Activated CD8-positive, alpha-beta T cell treated with anti-CD3 and anti-CD28 coated beads for 36 hours (primary cell): ENCODE data around the gene ATE1. TPM values are rescaled to one million over a fixed set of nuclear protein-coding genes. Genes with fewer than 3 reads are reported as not detected.
A peak's percentile ranks its signal among the peaks of the same experiment; 100 is the strongest.

ENCODE experiments used
- ATAC-seq: fragments of 200-7000 bp; cut with Tn5 transposase; one replicate; pipeline ENCODE4 v1.10.0; 2021; ENCODE audit warnings: mild to moderate bottlenecking, moderate library complexity
- CTCF ChIA-PET: fragments of 350-600 bp; sonication (Branson Sonifier 250); formaldehyde crosslinking; loops from one replicate; lab custom pipeline; 2021; ENCODE audit warnings: antibody characterized with exemption; lab: Charles Lee
- POLR2A ChIA-PET: fragments of 350-600 bp; sonication (Branson Sonifier 250); formaldehyde crosslinking; loops from one replicate; lab custom pipeline; 2021; ENCODE audit warnings: antibody characterized with exemption; lab: Charles Lee
- DNase-seq: peaks from one replicate; pipeline ENCODE4 v3.0.0-alpha.2; 2020
- H3K27ac Mint-ChIP-seq: one replicate; pipeline ENCODE4 v1.8.0; 2021; ENCODE audit warnings: mild to moderate bottlenecking, mixed read lengths
- H3K27me3 Mint-ChIP-seq: one replicate; pipeline ENCODE4 v1.8.0; 2021; ENCODE audit warnings: mixed read lengths
- H3K36me3 Mint-ChIP-seq: one replicate; pipeline ENCODE4 v1.8.0; 2021; ENCODE audit warnings: low read depth, mixed read lengths
- H3K4me1 Mint-ChIP-seq: one replicate; pipeline ENCODE4 v1.8.0; 2021; ENCODE audit warnings: low read depth, mixed read lengths
- H3K4me3 Mint-ChIP-seq: one replicate; pipeline ENCODE4 v1.8.0; 2021; ENCODE audit warnings: mild to moderate bottlenecking, moderate library complexity, mixed read lengths
- H3K9me3 Mint-ChIP-seq: one replicate; pipeline ENCODE4 v1.8.0; 2021; ENCODE audit warnings: mixed read lengths
- intact Hi-C: fragments of 100-400 bp; cut with micrococcal nuclease; formaldehyde crosslinking; loops from one replicate; pipeline ENCODE4 v1.10.0; 2022
- total RNA-seq, 2 experiments: library from RNA; stranded (reverse); gene quantifications; one replicate each; pipeline ENCODE4 v1.2.3, GENCODE V29; 2021
- TF ChIP-seq, protein P1 (sequence below): fragments of 200-600 bp; IDR thresholded peaks from one replicate; pipeline ENCODE4 v1.8.0; 2022; ENCODE audit warnings: antibody characterized with exemption, mild to moderate bottlenecking

The ATE1 gene
- total RNA-seq, 2 experiments from 2014 or later: 18.0 to 19.2 TPM

DNA sequence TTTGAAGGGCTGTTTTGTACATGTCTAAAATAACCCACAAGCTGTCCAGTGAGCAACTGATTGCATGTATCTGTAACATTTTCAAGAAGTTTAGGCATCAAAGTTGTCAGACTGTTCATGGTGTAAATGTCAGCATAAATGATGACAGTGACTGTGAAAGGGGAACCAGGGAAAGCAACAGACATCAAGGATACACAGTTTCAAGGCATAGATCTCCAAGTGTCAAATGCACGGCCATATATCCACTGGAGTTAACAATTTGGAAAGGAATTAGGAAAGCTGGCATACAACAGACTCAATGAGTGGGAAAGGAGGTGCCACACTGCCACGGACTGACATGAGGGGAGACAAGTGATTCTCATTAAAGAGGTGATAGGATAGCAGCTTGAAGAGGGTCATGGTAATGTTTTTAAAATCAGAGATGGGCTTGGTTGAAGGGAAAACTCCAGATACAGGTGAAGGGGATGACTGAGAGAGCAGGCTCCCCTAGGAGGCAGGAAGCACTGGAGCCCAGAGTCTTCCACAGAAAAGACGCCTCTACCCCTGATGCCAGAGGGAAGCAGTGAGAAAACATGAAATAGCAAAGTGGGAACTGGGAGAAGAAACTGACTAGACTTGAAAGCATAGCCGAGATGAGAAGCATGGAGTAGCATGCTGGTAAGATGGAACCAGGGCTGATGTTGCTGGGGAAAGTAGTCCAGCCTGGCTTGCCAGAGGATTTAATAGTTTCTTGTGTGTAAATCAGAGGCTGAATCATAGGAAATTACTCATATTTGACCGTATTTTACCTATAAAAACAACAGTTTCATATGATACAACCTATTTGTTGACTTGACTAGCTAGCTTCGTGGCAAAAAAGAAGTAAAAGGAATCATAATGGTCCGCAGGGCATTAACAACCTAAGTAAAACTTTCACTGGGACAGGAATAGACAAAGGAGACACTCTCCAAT is 28.6 kb upstream of the ATE1 start:
- Mint-ChIP-seq H3K4me1 (peaks cover 12% of the 10 kb centered on the region), H3K27me3 (no peaks in the 10 kb centered on the region), H3K27ac (peak overlapping the region; percentile 36), H3K36me3 (peaks cover 36% of the 10 kb centered on the region), H3K9me3 (no peaks in the 10 kb centered on the region), H3K4me3 (no peak overlapping the region)
- TF ChIP-seq, protein P1, sequence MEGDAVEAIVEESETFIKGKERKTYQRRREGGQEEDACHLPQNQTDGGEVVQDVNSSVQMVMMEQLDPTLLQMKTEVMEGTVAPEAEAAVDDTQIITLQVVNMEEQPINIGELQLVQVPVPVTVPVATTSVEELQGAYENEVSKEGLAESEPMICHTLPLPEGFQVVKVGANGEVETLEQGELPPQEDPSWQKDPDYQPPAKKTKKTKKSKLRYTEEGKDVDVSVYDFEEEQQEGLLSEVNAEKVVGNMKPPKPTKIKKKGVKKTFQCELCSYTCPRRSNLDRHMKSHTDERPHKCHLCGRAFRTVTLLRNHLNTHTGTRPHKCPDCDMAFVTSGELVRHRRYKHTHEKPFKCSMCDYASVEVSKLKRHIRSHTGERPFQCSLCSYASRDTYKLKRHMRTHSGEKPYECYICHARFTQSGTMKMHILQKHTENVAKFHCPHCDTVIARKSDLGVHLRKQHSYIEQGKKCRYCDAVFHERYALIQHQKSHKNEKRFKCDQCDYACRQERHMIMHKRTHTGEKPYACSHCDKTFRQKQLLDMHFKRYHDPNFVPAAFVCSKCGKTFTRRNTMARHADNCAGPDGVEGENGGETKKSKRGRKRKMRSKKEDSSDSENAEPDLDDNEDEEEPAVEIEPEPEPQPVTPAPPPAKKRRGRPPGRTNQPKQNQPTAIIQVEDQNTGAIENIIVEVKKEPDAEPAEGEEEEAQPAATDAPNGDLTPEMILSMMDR: no peak
- intact Hi-C loops: no loop called here
- DNase-seq (no peak), ATAC-seq (no peak)
- CTCF ChIA-PET: interaction anchor here (1.2 to 1.9 kb wide), 2 partner anchors 8 to 28 kb away, joined by 4 to 5 read pairs; no protein-coding TSS in a partner anchor
- POLR2A ChIA-PET: no interaction called here

DNA sequence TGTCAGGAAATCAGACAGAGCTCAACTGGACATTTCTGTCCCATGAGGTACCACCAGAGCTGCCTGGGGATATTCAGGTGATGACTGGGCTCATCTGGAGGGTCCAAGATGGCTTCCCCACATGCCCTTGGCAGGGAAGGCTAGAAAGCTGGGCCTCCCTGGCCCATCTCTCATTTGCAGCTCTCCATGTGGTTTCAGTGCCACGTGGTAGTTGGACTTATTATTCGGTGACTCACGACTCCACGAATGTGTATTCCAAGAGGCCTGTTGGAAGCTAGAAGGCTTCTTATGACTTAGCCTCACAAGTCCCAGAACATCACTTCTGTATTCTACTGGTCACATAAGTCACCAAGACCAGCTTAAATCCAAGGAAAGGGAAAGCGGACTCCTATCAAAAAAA is 24.4 kb upstream of the ATE1 start:
- Mint-ChIP-seq H3K36me3 (peaks cover 25% of the 10 kb centered on the region), H3K9me3 (no peaks in the 10 kb centered on the region), H3K27me3 (no peaks in the 10 kb centered on the region), H3K4me1 (peaks cover 3% of the 10 kb centered on the region), H3K4me3 (no peak overlapping the region), H3K27ac (no peak overlapping the region)
- ChIA-PET CTCF (interaction anchor here (0.5 kb wide), 1 partner anchor 160 kb away, joined by 3 read pairs; no protein-coding TSS in a partner anchor), POLR2A (no interaction called here)
- ATAC-seq (no peak), DNase-seq (no peak)
- intact Hi-C loops: no loop called here
- TF ChIP-seq, protein P1: no peak

DNA sequence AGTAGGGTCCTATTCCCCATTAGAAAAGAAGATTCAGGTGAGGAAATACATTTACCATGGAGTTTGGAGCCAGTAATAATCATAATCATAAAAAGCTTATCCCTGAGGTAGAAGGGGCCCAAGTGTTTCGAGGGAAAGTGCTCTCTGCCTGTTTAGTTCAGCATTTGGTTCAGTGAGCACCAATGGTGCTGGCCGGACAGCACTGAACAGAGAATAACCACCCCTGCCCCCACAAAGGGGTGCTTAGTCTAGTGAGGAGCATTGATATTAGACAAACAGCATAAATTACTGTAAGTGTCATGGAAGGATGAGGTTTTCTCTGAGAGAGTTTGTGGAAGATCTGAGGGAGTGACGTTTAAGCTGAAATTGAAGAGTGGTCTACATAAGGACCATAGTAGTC is 21.6 kb upstream of the ATE1 start:
- CTCF ChIA-PET: no interaction called here
- Mint-ChIP-seq H3K4me1 (no peaks in the 10 kb centered on the region), H3K27ac (no peak overlapping the region), H3K36me3 (peaks cover 5% of the 10 kb centered on the region), H3K9me3 (no peaks in the 10 kb centered on the region), H3K4me3 (no peak overlapping the region), H3K27me3 (no peaks in the 10 kb centered on the region)
- ATAC-seq (no peak), DNase-seq (no peak)
- TF ChIP-seq, protein P1: no peak
- intact Hi-C loops: no loop called here
- POLR2A ChIA-PET: interaction anchor here (0.7 kb wide), 1 partner anchor 22 kb away, joined by 3 read pairs; no protein-coding TSS in a partner anchor

DNA sequence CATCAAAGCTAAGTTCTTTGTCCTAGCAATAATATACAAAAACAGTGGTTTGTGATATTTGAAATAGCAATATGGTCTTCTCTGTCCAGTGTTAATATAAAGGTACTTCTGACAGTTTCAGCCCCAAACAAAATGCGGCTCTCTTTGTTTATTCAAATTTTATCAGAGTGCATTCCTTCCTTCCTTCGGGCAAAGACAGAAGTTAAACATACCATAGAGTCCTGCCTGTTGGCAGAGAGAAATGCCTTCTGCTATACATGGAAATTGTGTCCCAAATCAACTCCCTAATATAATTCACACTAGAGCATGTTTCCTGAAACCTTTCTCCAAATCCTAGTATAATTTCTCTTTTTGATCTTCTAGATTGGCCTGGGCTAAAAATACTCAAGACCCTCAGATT is 21.2 kb upstream of the ATE1 start:
- ChIA-PET CTCF (interaction anchor here (1.3 kb wide), 1 partner anchor 8 kb away, joined by 5 read pairs; no protein-coding TSS in a partner anchor), POLR2A (interaction anchor here (0.7 kb wide), 1 partner anchor 22 kb away, joined by 3 read pairs; no protein-coding TSS in a partner anchor)
- TF ChIP-seq, protein P1: no peak
- no peak overlapping the region for H3K4me3 Mint-ChIP-seq
- intact Hi-C loops: no loop called here
- DNase-seq (no peak), ATAC-seq (no peak)
- H3K27ac Mint-ChIP-seq: no peak overlapping the region
- H3K36me3 Mint-ChIP-seq: peaks cover 5% of the 10 kb centered on the region
- H3K4me1 Mint-ChIP-seq: no peaks in the 10 kb centered on the region
- H3K9me3 Mint-ChIP-seq: no peaks in the 10 kb centered on the region
- no peaks in the 10 kb centered on the region for H3K27me3 Mint-ChIP-seq
